ENCODE results near the gene IL4R. TPM values are rescaled to one million over a fixed set of nuclear protein-coding genes. Genes with fewer than 3 reads are reported as not detected.
A peak's percentile ranks its signal among the peaks of the same experiment; 100 is the strongest.

IL4R gene
- total and polyA plus RNA-seq, 10 of the 15 experiments (the other 5 are each of a cell fraction or from before 2014, with no cell fraction given) = 2.6 to 70.4 (median 36.6) TPM

DNA sequence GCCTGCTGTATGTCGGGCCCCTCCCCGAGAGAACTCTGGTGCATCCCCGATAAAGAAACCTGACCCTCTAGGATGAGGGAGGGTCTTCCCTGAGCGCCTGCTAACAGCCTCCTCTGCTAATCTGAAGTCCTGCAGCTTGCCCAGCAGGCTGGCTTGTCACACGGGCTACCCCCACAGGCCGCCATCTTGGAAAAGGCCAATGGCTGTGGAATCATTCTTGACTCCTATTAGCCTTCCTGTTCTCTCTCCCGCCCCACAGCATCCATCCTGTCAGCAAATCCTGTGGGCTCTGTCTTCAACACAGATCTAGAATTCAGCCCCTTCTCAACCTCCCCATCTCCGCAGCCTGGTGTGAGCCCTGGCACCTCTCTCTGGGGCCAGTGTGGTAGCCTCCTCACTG, 12.0 kb downstream of the IL4R start:
- FAIRE-seq = no peak
- H3K4me2 ChIP-seq (ENCODE audit: control insufficient read depth, insufficient read depth) = no peak overlapping the region
- H3K4me3 ChIP-seq = no peak overlapping the region
- intact Hi-C loops (cut with micrococcal nuclease; ENCODE audit: unreplicated experiment) (no loop called here), in situ Hi-C loops (cut with MboI) (no loop called here)
- no peaks in the 10 kb centered on the region; the same call in 2 of the 3 replicates for H3K9me3 ChIP-seq (replicated peaks; ENCODE audit: control insufficient read depth, insufficient read depth, low read length)
- peaks cover 16% of the 10 kb centered on the region for H3K4me1 ChIP-seq (ENCODE audit: control insufficient read depth, insufficient read depth, low read length)
- ChIA-PET SMC1A (ENCODE audit: uncharacterized antibody, unreplicated experiment) (interaction anchor here (0.9 kb wide), 1 partner anchor 50 kb away, joined by 3 read pairs; no protein-coding TSS in a partner anchor), RAD21 (ENCODE audit: unreplicated experiment) (no interaction called here), POLR2A (no interaction called here), CTCF (interaction anchor here (1.3 kb wide), 1 partner anchor 90 kb away, joined by 4 read pairs; no protein-coding TSS in a partner anchor)
- H3K27me3 ChIP-seq (replicated peaks in 1 of 2; ENCODE audit: control insufficient read depth in 2 of 2, insufficient read depth in 2 of 2, low read length in 1 of 2) = no peaks in the 10 kb centered on the region
- peaks cover 51% of the 10 kb centered on the region for H3K79me2 ChIP-seq (ENCODE audit: control insufficient read depth, insufficient read depth, low read length)
- 97% methylated on average over 8 of the region's 8 CpGs for WGBS (ENCODE audit: insufficient coverage, insufficient replicate concordance, low lambda C conversion rate, missing lambda C conversion rate)
- H2AFZ ChIP-seq (ENCODE audit: control insufficient read depth, low read depth, low read length) = no peak overlapping the region
- no peak overlapping the region for H3K27ac ChIP-seq (ENCODE audit: control insufficient read depth, insufficient read depth)
- no TSS peak for BruUV-seq (replicated peaks)
- ATAC-seq = no peak
- H4K20me1 ChIP-seq (ENCODE audit: control insufficient read depth, insufficient read depth) = no peaks in the 10 kb centered on the region; the same call in 1 of the 2 replicates
- H3K36me3 ChIP-seq (ENCODE audit: control insufficient read depth in 2 of 2, insufficient read depth in 2 of 2, low read length in 1 of 2) = peaks cover 3% of the 10 kb centered on the region in 2 experiments; a peak in 3 of 4 replicates
- TF ChIP-seq YY1 (IDR thresholded peaks at IDR 0.05; ENCODE audit: low read depth, low read length) = 0 out of 2 replicates have a peak, but pooled peaks have one; percentile 36
- TF ChIP-seq KAT2A (conservative IDR thresholded peaks at IDR 0.05; ENCODE audit: control insufficient read depth, low read depth, low read length) = no peak
- no peak overlapping the region for H3K9ac ChIP-seq (ENCODE audit: control insufficient read depth, insufficient read depth, low read length)
- DNase-seq (ENCODE audit: low read depth, low spot score) = no peak

GRCh38 chr16:27326251-27326650, 12.5 kb downstream of the IL4R start:
- no peak overlapping the region for H3K9ac ChIP-seq (ENCODE audit: control insufficient read depth, insufficient read depth, low read length)
- no TSS peak for BruUV-seq (replicated peaks)
- H2AFZ ChIP-seq (ENCODE audit: control insufficient read depth, low read depth, low read length) = no peak overlapping the region
- H3K27ac ChIP-seq (ENCODE audit: control insufficient read depth, insufficient read depth) = peak overlapping the region; percentile 52; the same call in 1 of the 2 replicates
- RAD21 ChIA-PET (ENCODE audit: unreplicated experiment) = interaction anchor here (1.0 kb wide), 1 partner anchor 9 kb away, joined by 3 read pairs; no protein-coding TSS in a partner anchor
- POLR2A ChIA-PET = no interaction called here
- peak; percentile 47; the same call in 1 of the 2 replicates for TF ChIP-seq ZNF24 (IDR thresholded peaks at IDR 0.05)
- no peak for TF ChIP-seq USF2 (IDR thresholded peaks at IDR 0.05; ENCODE audit: borderline replicate concordance, low read depth, low read length)
- SMC1A ChIA-PET (ENCODE audit: uncharacterized antibody, unreplicated experiment) = interaction anchor here (2.0 kb wide), 1 partner anchor 16 kb away, joined by 4 read pairs; no protein-coding TSS in a partner anchor
- DNase-seq (ENCODE audit: low read depth, low spot score) (no peak), ATAC-seq (no peak; the same call in 2 of the 3 replicates), FAIRE-seq (no peak)
- CTCF ChIA-PET = interaction anchor here (1.3 kb wide), 1 partner anchor 91 kb away, joined by 4 read pairs; no protein-coding TSS in a partner anchor
- H3K27me3 ChIP-seq (replicated peaks in 1 of 2; ENCODE audit: control insufficient read depth in 2 of 2, insufficient read depth in 2 of 2, low read length in 1 of 2) = no peaks in the 10 kb centered on the region
- no peaks in the 10 kb centered on the region; the same call in 1 of the 2 replicates for H4K20me1 ChIP-seq (ENCODE audit: control insufficient read depth, insufficient read depth)
- intact Hi-C loops (cut with micrococcal nuclease; ENCODE audit: unreplicated experiment) = no loop called here
- H3K4me1 ChIP-seq (ENCODE audit: control insufficient read depth, insufficient read depth, low read length) = peaks cover 16% of the 10 kb centered on the region
- H3K36me3 ChIP-seq (ENCODE audit: control insufficient read depth in 2 of 2, insufficient read depth in 2 of 2, low read length in 1 of 2) = peaks cover 4% of the 10 kb centered on the region in 2 experiments
- 0 out of 2 replicates have a peak overlapping the region, but pooled peaks have one; percentile 27 for H3K4me2 ChIP-seq (ENCODE audit: control insufficient read depth, insufficient read depth)
- H3K4me3 ChIP-seq = no peak overlapping the region
- H3K9me3 ChIP-seq (replicated peaks; ENCODE audit: control insufficient read depth, insufficient read depth, low read length) = peaks cover 1% of the 10 kb centered on the region; the same call in 2 of the 3 replicates
- H3K79me2 ChIP-seq (ENCODE audit: control insufficient read depth, insufficient read depth, low read length) = peaks cover 48% of the 10 kb centered on the region
- 95% methylated on average over 6 of the region's 6 CpGs for WGBS (ENCODE audit: insufficient coverage, insufficient replicate concordance, low lambda C conversion rate, missing lambda C conversion rate)
- in situ Hi-C loops (cut with MboI) = no loop called here
